ENCODE results near the gene FANCC.

The FANCC gene

GRCh38 chr9:95095641-95096355 lies 221.7 kb downstream of the FANCC start:
- no peak for DNase-seq

- no peak for DNase-seq
Observed at GRCh38 chr9:95094002-95094401, 223.5 kb downstream of the FANCC start.

GRCh38 chr9:95093586-95093985 lies 223.9 kb downstream of the FANCC start:
- DNase-seq, result no peak

- no peak for DNase-seq
Observed at GRCh38 chr9:95092262-95093072, 225.0 kb downstream of the FANCC start.

- DNase-seq, result no peak
Observed at GRCh38 chr9:95091601-95092261, 225.8 kb downstream of the FANCC start.

GRCh38 chr9:95090871-95091577 lies 226.5 kb downstream of the FANCC start:
- no peak for DNase-seq

- DNase-seq, result no peak
Observed at GRCh38 chr9:95090023-95090791, 227.3 kb downstream of the FANCC start.

GRCh38 chr9:95089257-95090022 lies 228.1 kb downstream of the FANCC start:
- no peak for DNase-seq

- no peak for DNase-seq
Observed at GRCh38 chr9:95088421-95089161, 228.9 kb downstream of the FANCC start.

- no peak for DNase-seq
Observed at GRCh38 chr9:95087659-95088242, 229.8 kb downstream of the FANCC start.

- DNase-seq, result no peak
Observed at GRCh38 chr9:95086564-95086955, 230.9 kb downstream of the FANCC start.

- no peak for DNase-seq
Observed at GRCh38 chr9:95085861-95086563, 231.5 kb downstream of the FANCC start.

- DNase-seq, result no peak
Observed at GRCh38 chr9:95085036-95085770, 232.3 kb downstream of the FANCC start.

GRCh38 chr9:95084254-95084934 lies 233.1 kb downstream of the FANCC start:
- no peak for DNase-seq

- no peak for DNase-seq
Observed at GRCh38 chr9:95083086-95083768, 234.3 kb downstream of the FANCC start.

GRCh38 chr9:95082401-95083084 lies 235.0 kb downstream of the FANCC start:
- DNase-seq, result no peak

GRCh38 chr9:95081998-95082397 lies 235.5 kb downstream of the FANCC start:
- DNase-seq, result no peak
